DND-41 (cell line): ENCODE measurements around the gene SHOC1.

ENCODE experiments used
- ATAC-seq: fragments of 200-7000 bp; cut with Tn5 transposase; 3 replicates; pipeline ENCODE4 v1.9.1; 2021; ENCODE audit warnings: low read depth; ENCODE audit not compliant: insufficient read depth
- DNase-seq: peaks from one replicate; pipeline ENCODE4 v3.0.0-alpha.2; 2020
- H2AFZ ChIP-seq: 2 replicates; pipeline ENCODE4 v1.6.0; 2012; ENCODE audit warnings: low read depth, low read length
- H3K27ac ChIP-seq: 2 replicates; pipeline ENCODE4 v1.5.1; 2012; ENCODE audit warnings: low read length, inconsistent platforms
- H3K27me3 ChIP-seq: fragments of 200-600 bp; sonication (generic); 2 replicates; pipeline ENCODE4 v1.6.0; 2012; ENCODE audit warnings: low read length, mild to moderate bottlenecking, inconsistent platforms; ENCODE audit not compliant: insufficient read depth, poor library complexity
- H3K36me3 ChIP-seq: 2 replicates; pipeline ENCODE4 v1.5.1; 2012; ENCODE audit warnings: low read length, inconsistent platforms; ENCODE audit not compliant: insufficient read depth
- H3K4me1 ChIP-seq: 2 replicates; pipeline ENCODE4 v1.5.1; 2012; ENCODE audit warnings: mild to moderate bottlenecking, low read length; ENCODE audit not compliant: insufficient read depth
- H3K4me2 ChIP-seq: 2 replicates; pipeline ENCODE4 v1.6.0; 2012; ENCODE audit warnings: mild to moderate bottlenecking, moderate library complexity, low read length, inconsistent platforms; ENCODE audit not compliant: insufficient read depth
- H3K4me3 ChIP-seq, 2 experiments: fragments of 200-600 bp in 1 of 2; shearing (Covaris generic) in 1 of 2; 2 replicates each; pipeline ENCODE4 v1.5.1; 2012 to 2016; ENCODE audit warnings: inconsistent platforms in 2 of 2, low read length in 2 of 2, mild to moderate bottlenecking in 2 of 2, low read depth in 1 of 2, moderate library complexity in 1 of 2
- H3K79me2 ChIP-seq: 2 replicates; pipeline ENCODE4 v1.6.0; 2012; ENCODE audit warnings: low read length, inconsistent platforms; ENCODE audit not compliant: insufficient read depth
- H3K9ac ChIP-seq: 2 replicates; pipeline ENCODE4 v1.6.0; 2012; ENCODE audit warnings: low read depth, mild to moderate bottlenecking, inconsistent platforms, low read length, moderate library complexity
- H3K9me3 ChIP-seq: 2 replicates; pipeline ENCODE4 v1.5.1; 2012; ENCODE audit warnings: low read length, moderate library complexity, mild to moderate bottlenecking, inconsistent platforms; ENCODE audit not compliant: insufficient read depth, severe bottlenecking
- H4K20me1 ChIP-seq: 2 replicates; pipeline ENCODE4 v1.6.0; 2012; ENCODE audit warnings: low read length; ENCODE audit not compliant: insufficient read depth
- EZH2 ChIP-seq: IDR thresholded peaks from 3 replicates; pipeline ENCODE4 v1.6.1; 2012; ENCODE audit warnings: borderline replicate concordance, low read depth, mild to moderate bottlenecking, moderate library complexity, low read length, inconsistent platforms; ENCODE audit not compliant: severe bottlenecking
- TF ChIP-seq, protein P1 (sequence below): IDR thresholded peaks from 2 replicates; pipeline ENCODE4 v1.5.1; 2012; ENCODE audit warnings: borderline replicate concordance, low read length, moderate library complexity, mild to moderate bottlenecking; ENCODE audit not compliant: poor library complexity, severe bottlenecking; ENCODE audit errors: extremely low read depth

The SHOC1 gene

DNA sequence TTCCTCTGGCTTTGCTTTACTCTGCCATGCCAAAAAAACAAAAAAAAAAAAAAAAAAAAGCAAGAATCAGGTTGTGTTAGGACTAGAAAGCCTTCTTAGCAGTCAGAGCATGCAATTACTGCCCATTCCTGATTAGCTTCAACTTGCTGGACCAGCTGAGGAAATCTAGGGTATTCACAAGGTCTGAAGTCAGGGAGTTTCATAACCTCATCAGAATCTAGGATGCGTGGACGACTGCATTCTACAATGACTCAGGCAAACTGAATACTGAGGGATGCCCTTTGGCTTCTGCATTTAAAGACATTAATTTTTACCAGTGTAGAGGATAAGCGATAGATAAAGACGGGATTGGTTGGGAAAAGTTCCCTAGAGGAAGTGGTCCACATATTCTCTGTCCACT is 39.2 kb upstream of the SHOC1 start:
- Histone ChIP-seq H3K36me3 (no peaks in the 10 kb centered on the region), H3K9ac (no peak overlapping the region), H4K20me1 (no peaks in the 10 kb centered on the region), H3K79me2 (no peaks in the 10 kb centered on the region), H3K4me1 (no peaks in the 10 kb centered on the region), H3K9me3 (no peaks in the 10 kb centered on the region), H3K27ac (no peak overlapping the region), H3K4me2 (no peak overlapping the region), H3K4me3 (no peak overlapping the region), H2AFZ (no peak overlapping the region), H3K27me3 (no peaks in the 10 kb centered on the region)
- DNase-seq (no peak), ATAC-seq (no peak)
- no peak for TF ChIP-seq EZH2
- TF ChIP-seq, protein P1, sequence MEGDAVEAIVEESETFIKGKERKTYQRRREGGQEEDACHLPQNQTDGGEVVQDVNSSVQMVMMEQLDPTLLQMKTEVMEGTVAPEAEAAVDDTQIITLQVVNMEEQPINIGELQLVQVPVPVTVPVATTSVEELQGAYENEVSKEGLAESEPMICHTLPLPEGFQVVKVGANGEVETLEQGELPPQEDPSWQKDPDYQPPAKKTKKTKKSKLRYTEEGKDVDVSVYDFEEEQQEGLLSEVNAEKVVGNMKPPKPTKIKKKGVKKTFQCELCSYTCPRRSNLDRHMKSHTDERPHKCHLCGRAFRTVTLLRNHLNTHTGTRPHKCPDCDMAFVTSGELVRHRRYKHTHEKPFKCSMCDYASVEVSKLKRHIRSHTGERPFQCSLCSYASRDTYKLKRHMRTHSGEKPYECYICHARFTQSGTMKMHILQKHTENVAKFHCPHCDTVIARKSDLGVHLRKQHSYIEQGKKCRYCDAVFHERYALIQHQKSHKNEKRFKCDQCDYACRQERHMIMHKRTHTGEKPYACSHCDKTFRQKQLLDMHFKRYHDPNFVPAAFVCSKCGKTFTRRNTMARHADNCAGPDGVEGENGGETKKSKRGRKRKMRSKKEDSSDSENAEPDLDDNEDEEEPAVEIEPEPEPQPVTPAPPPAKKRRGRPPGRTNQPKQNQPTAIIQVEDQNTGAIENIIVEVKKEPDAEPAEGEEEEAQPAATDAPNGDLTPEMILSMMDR: no peak

DNA sequence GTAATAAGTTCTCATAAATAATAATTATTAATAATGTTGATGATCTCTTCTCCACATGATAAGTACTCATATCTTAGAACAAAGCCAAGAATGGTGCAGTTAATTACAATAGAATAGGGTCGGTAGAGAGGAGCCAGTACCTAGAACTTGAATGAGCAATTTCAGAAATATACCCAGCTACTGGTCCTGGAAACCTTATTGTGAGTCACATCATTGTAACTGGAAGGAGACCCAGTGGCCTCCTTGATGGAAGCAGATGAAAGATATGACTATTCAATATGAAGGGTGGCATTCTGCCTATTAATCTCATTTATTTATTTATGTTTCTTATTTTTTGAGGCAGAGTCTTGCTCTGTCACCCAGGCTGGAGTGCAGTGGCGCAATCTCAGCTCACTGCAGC is 37.7 kb upstream of the SHOC1 start:
- H3K36me3 ChIP-seq: no peaks in the 10 kb centered on the region
- H3K4me1 ChIP-seq: no peaks in the 10 kb centered on the region
- no peaks in the 10 kb centered on the region for H3K79me2 ChIP-seq
- H3K4me3 ChIP-seq: no peak overlapping the region
- H3K4me2 ChIP-seq: no peak overlapping the region
- H2AFZ ChIP-seq: no peak overlapping the region
- no peaks in the 10 kb centered on the region for H3K9me3 ChIP-seq
- TF ChIP-seq, protein P1: no peak
- TF ChIP-seq EZH2: no peak
- no peak overlapping the region for H3K27ac ChIP-seq
- H3K9ac ChIP-seq: no peak overlapping the region
- ATAC-seq (no peak), DNase-seq (no peak)
- H4K20me1 ChIP-seq: no peaks in the 10 kb centered on the region
- H3K27me3 ChIP-seq: no peaks in the 10 kb centered on the region

DNA sequence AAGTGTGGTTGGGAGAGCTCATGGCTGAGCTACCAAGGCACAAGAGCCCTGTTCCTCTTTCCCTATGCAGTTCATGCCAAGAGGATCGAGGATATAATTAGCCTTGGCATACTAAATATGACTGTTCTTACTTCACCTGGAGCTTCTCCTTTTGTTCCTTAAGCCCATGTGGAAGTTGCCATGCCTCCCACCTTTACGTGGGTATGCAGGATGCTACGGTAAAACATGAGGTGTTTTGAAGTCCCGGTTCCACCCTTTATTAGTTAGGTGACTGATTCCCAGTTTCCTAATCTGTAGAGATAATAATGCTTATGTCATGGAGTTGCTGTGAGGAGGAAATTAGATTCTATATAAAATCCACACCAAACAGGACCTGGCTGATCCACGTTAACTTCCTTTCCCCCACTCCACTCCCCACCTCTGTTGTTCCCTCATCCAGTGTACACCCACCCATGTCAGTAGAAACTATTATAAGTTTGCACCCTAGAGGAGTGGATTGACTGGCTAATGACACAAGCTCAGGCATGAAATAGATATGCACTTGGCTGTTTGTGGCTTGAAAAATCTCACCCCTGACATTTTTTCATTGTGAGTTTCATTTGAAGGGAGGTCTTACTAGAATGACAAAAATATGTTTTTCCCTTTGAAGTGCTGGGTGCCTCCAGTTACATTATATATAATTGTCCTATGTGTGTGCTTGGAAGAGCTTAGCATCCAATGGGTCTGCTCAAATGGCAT is 36.8 kb upstream of the SHOC1 start:
- DNase-seq (no peak), ATAC-seq (no peak)
- Histone ChIP-seq H4K20me1 (no peaks in the 10 kb centered on the region), H3K36me3 (no peaks in the 10 kb centered on the region), H3K27ac (no peak overlapping the region), H3K9me3 (no peaks in the 10 kb centered on the region), H3K4me1 (no peaks in the 10 kb centered on the region), H2AFZ (no peak overlapping the region), H3K4me3 (no peak overlapping the region), H3K9ac (no peak overlapping the region), H3K4me2 (no peak overlapping the region), H3K27me3 (no peaks in the 10 kb centered on the region), H3K79me2 (no peaks in the 10 kb centered on the region)
- TF ChIP-seq, protein P1: no peak
- no peak for TF ChIP-seq EZH2

DNA sequence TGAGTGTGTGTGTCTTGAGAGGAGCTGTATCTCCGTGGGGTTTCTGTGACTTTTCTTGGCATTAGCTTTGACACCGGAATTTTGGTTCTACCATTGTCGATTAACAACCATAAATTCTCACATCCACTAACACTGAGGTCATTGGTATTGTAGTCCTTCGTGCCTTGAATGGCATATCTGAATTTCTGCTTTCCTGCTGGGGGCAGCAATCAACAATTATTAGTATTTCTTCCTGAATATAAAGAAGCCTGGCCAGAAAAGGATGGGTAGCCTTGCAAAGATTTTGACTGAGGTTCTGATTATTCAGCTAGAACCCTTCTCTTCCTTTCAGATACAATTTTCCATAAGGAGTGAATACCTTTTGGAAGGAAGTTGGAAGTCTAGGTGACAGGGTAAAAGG is 33.5 kb upstream of the SHOC1 start:
- H3K4me1 ChIP-seq: no peaks in the 10 kb centered on the region
- no peak overlapping the region for H3K9ac ChIP-seq
- no peak overlapping the region for H3K4me3 ChIP-seq
- H3K27ac ChIP-seq: no peak overlapping the region
- H3K9me3 ChIP-seq: no peaks in the 10 kb centered on the region
- H4K20me1 ChIP-seq: no peaks in the 10 kb centered on the region
- H3K27me3 ChIP-seq: no peaks in the 10 kb centered on the region
- no peak for ATAC-seq
- no peaks in the 10 kb centered on the region for H3K79me2 ChIP-seq
- H2AFZ ChIP-seq: no peak overlapping the region
- H3K4me2 ChIP-seq: no peak overlapping the region
- no peak for TF ChIP-seq EZH2
- TF ChIP-seq, protein P1: peak; percentile 5
- no peaks in the 10 kb centered on the region for H3K36me3 ChIP-seq
- no peak for DNase-seq
